HG03108 (cell line): ENCODE data around the gene SRA1.

ENCODE experiments used
- ATAC-seq: cut with Tn5 transposase; IDR thresholded peaks from one replicate; pipeline ENCODE4 v1.9.1; 2021; ENCODE audit warnings: moderate library complexity; ENCODE audit not compliant: unreplicated experiment

Gene SRA1

GRCh38 chr5:140551872-140552271 is 5.4 kb downstream of the SRA1 start:
- no peak for ATAC-seq

- no peak for ATAC-seq
Measured at GRCh38 chr5:140550147-140551079, 6.9 kb downstream of the SRA1 start.

DNA sequence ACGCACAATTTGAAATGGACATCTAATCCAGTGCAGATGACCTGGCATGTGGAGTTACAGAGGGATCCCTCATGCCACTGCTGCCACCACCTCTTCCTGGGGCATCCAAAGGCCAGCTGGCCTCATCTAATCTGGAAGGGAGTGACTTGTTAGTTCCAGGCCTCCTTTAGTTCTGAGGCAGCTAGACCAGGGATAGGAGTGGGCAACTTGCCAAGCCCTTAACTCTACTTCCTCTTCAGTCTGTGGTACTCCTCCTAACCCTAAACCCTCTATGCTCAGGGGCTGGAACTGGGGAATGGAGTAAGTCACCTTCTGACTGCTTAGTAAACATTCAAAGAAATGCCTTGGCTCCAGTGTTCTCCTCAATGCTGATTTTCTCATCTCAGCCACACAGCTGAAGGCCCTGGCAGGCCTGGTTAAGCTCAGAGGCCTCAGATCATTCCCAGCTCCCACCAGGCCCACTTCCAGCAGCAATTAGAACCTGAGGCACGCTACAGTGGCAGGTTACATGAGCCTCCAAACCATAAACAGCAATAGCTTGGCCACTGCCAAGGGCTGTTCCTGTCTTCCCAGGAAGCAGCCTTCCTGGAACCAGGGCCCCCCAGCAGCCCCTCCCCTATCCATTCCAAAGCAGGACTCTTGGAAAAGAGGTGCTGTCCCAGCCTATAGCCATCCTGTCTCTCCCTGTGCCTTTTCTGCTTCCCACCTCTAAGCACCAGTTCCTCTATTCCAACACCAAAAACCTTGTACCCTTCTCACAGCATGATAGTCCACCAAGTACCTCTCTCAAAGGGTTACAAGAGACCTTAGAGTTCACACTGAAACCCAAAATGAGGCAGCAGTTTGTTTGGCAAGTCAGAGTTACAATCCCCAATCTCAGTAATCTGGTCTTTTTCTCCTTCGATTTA is 7.8 kb downstream of the SRA1 start:
- no peak for ATAC-seq

DNA sequence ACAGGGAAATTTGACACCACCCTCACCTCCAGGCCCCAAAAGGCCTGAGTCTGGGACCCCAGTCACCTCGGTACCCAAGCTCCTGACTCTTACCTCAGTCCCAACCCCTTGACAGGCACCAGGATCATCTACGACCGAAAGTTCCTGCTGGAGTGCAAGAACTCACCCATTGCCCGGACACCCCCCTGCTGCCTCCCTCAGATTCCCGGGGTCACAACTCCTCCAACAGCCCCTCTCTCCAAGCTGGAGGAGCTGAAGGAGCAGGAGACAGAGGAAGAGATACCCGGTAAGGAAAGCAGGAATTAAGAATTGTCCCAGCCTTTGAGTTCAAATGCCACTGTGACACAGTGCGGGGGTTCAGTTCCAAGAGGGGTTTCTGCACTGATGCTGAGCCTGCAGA is 8.5 kb downstream of the SRA1 start:
- no peak for ATAC-seq

GRCh38 chr5:140548300-140548688 is 9.0 kb downstream of the SRA1 start:
- peak; percentile 2 for ATAC-seq

- peak; percentile 96 for ATAC-seq
Measured at GRCh38 chr5:140547508-140548299, 9.6 kb downstream of the SRA1 start, which contains the start of gene EIF4EBP3. Gene EIF4EBP3, plus strand, starts transcription at chr5:140547662. Its CDS starts 76 bp downstream, at chr5:140547738.

DNA sequence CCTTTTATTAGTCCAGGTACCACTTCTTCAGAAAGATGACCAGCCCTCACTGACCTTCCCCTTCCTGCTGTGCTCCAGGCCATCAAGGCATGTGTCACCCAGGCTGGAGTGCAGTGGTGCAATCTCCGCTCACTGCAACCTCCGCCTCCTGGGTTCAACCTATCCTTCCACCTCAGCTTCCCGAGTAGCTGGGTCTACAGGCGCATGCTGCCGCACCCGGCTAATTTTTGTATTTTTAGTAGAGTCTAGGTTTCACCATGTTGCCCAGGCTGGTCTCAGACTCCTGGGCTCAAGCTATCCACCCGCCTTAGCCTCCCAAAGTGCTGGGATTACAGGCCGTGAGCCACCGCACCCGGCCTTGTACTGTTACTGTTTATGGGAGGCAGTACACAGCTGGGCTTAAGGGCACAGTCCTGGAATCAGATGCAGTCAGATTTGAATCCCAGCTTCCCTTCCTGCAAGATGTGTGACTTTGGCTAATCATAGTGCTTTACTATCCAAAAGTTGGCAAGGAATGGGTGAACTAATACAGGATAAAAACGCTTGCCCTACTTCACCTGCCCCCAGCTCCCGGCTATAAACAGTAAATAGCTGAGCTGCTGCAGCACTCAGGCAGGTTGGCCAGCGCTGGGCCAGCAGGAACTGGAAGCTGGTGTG is 10.3 kb downstream of the SRA1 start:
- ATAC-seq, result no peak

DNA sequence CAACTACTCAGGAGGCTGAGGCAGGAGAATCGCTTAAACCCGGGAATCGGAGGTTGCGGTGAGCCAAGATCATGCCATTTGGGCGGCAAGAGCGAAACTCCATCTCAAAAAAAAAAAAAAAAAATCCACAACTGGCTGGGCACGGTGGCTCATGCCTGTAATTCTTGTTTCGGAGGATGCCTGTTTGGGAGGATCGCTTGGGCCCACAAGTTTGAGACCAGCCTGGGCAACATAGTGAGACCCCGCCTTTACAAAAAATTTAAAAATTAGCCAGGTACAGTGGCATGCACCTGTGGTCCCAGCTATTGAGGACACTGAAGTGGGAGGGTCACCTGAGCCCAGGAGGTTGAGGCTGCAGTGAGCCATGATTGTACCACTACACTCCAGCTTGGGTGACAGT is 11.7 kb downstream of the SRA1 start:
- ATAC-seq, result no peak

DNA sequence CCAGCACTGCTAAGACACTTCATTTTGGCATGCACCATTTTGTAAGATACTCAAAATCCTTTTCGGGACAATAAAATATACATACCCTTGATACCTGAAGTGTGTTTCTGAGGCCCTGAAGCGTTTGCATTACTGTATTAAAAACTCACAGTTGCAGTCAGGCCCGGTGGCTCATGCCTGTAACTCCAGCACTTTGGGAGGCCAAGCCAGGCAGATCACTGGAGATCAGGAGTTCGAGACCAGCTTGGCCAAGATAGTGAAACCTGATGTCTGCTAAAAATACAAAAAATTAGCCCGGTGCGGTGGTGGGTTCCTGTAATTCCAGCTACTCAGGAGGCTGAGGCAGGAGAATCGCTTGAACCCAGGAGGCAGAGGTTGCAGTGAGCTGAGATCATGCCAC is 12.3 kb downstream of the SRA1 start:
- no peak for ATAC-seq

DNA sequence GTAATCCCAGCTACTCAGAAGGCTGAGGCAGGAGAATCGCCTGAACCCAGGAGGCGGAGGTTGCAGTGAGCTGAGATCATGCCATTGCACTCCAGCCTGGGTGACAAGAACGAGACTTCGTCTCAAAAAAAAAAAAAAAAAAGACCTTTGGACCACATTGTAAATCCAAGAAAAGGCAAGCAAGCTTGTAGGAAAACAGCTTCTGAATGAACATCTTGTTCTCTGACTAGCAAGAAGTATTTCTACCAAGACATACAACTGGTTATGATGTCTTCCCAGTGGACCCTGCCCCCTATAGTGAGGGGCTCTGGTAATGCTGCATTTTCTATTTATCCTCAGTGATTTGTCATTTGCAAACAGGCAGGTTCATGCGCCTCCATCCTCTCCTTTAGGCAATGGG is 14.3 kb downstream of the SRA1 start:
- no peak for ATAC-seq

DNA sequence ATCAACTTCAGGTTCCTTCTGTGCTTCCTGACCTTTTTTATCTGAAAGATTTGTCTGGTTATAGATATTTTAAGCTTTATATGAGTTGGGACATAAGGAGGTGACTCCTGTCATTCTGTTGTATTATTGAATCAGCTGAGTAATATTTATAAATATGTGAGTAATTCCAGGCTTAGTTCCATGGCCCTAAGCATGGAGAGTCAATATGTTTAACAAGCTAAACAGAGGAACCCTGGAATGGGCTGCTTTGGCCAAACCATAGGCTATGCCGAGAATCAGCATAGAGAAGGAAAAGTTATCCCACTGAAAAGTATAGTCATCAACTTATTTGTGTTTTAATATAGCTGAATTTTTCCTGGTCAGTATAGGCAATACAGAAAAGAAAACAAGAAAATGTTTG is 17.0 kb downstream of the SRA1 start:
- ATAC-seq, result no peak

- no peak for ATAC-seq
Measured at GRCh38 chr5:140524003-140524402, 33.3 kb downstream of the SRA1 start.

DNA sequence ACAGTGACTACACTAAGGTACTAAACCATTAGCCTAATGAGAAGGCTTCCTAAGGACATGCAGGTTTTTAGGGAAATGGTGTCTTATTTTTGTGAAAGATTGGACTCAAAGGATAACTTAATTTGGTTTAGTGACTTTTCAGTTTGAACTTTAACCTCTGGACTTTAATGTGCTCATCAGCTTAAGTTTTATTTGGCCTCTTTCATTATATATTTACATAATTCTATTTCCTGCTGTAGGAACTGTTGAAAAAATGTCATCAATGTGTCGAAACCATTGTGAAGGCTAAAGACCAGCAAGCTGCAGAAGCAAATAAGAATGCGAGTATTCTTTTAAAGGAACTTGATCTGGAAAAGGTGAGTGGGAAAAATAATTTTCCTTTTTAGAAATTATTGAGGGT is 44.1 kb downstream of the SRA1 start:
- no peak for ATAC-seq

DNA sequence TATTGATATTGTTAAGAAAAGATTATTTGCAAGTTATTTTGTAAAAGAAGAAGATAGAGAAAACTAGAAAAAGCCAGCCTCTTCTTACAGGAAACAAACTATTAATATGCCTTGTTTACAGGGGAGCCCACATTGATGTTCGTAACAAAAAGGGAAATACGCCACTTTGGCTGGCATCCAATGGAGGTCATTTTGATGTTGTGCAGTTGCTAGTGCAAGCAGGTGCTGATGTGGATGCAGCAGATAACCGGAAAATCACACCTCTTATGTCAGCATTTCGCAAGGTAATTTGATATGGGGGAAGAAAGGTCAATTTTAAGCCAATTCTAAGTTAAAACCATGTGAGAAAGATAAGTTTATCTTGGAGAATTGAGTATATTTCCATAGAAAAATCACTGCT is 47.4 kb downstream of the SRA1 start:
- no peak for ATAC-seq

GRCh38 chr5:140502834-140503233 is 54.4 kb downstream of the SRA1 start:
- ATAC-seq, result no peak
